K562 (cell line): ENCODE data around the gene CFAP73. TPM values are rescaled to one million over a fixed set of nuclear protein-coding genes. Genes with fewer than 3 reads are reported as not detected.

ENCODE experiments used
- ATAC-seq: fragments of 200-7000 bp; cut with Tn5 transposase; 3 replicates; pipeline ENCODE4 v1.9.1; 2020; ENCODE audit warnings: moderate library complexity
- BruUV-seq: library from RNA; stranded (reverse); fragments of 400-500 nt; replicated peaks from 2 replicates; lab custom pipeline; 2021; lab: Mats Ljungman, UMichigan
- CTCF ChIA-PET: fragments of 300-600 bp; formaldehyde crosslinking; extraction: SDS; loops from one replicate; lab custom pipeline; 2021; ENCODE audit warnings: low intra/inter-chr PET ratio; lab: Yijun Ruan, JAX
- POLR2A ChIA-PET: fragments of 300-600, 350-650 bp; sonication (Branson Sonifier 250); formaldehyde crosslinking; extraction: SDS; loops from one replicate; lab custom pipeline; 2021; ENCODE audit warnings: antibody characterized with exemption, inconsistent platforms; lab: Yijun Ruan, JAX
- DNase-seq, 4 experiments: peaks; one replicate each; pipeline versions ENCODE4 v3.0.0 to v3.0.0-alpha.2; 2011 to 2018; ENCODE audit warnings: low spot score in 3 of 4, mixed read lengths in 3 of 4; ENCODE audit errors: extremely low read depth in 1 of 4
- FAIRE-seq: peaks from 2 replicates; lab custom pipeline; 2011; peaks lifted over from hg19 to GRCh38; lab: Jason Lieb, UNC
- H2AFZ ChIP-seq: 2 replicates; pipeline ENCODE4 v1.6.0; 2011; ENCODE audit warnings: low read depth, low read length, control low read depth, inconsistent platforms
- H3K27ac ChIP-seq: fragments of 200-600 bp; 3 replicates; pipeline ENCODE4 v1.8.0; 2011; ENCODE audit warnings: low read depth, mild to moderate bottlenecking, control low read depth, inconsistent platforms, low read length, moderate library complexity, mixed read lengths; ENCODE audit errors: extremely low read depth
- H3K27me3 ChIP-seq, 2 experiments: fragments of 300-600 bp in 1 of 2; 2 replicates in 1 of 2; 3 replicates in 1 of 2; pipeline versions ENCODE4 v1.6.0 to v1.8.0; 2011; ENCODE audit warnings: inconsistent platforms in 2 of 2, low read length in 2 of 2, mild to moderate bottlenecking in 1 of 2, mixed read lengths in 1 of 2, moderate library complexity in 1 of 2; ENCODE audit not compliant: control insufficient read depth in 2 of 2, insufficient read depth in 2 of 2
- H3K36me3 ChIP-seq: fragments of 300-600 bp; 3 replicates; pipeline ENCODE4 v1.8.0; 2011; ENCODE audit warnings: mild to moderate bottlenecking, low read length, inconsistent platforms; ENCODE audit not compliant: control insufficient read depth, insufficient read depth
- H3K4me1 ChIP-seq, 2 experiments: fragments of 200-600 bp in 1 of 2; replicated peaks in 1 of 2; 2 replicates in 1 of 2; 3 replicates in 1 of 2; pipeline versions ENCODE4 v1.5.1 to v1.8.0; 2011; ENCODE audit warnings: inconsistent platforms in 2 of 2, low read length in 2 of 2, mild to moderate bottlenecking in 1 of 2, mixed read lengths in 1 of 2, moderate library complexity in 1 of 2; ENCODE audit not compliant: control insufficient read depth in 2 of 2, insufficient read depth in 2 of 2
- H3K4me2 ChIP-seq: 2 replicates; pipeline ENCODE4 v1.6.1; 2011; ENCODE audit warnings: low read length, control low read depth, inconsistent platforms, mixed read lengths; ENCODE audit not compliant: insufficient read depth
- H3K4me3 ChIP-seq: fragments of 200-600 bp; sonication (generic), shearing (Covaris generic); 2 replicates; pipeline ENCODE4 v1.5.1; 2016; ENCODE audit warnings: control low read depth, inconsistent platforms
- H3K79me2 ChIP-seq: fragments of 200-600 bp; 3 replicates; pipeline ENCODE4 v1.8.0; 2011; ENCODE audit warnings: low read length, inconsistent platforms; ENCODE audit not compliant: control insufficient read depth, insufficient read depth
- H3K9ac ChIP-seq, 2 experiments: 2 replicates each; pipeline versions ENCODE4 v1.6.0 to v1.6.1; 2011; ENCODE audit warnings: low read depth in 2 of 2, low read length in 2 of 2, control low read depth in 1 of 2, inconsistent platforms in 1 of 2, mild to moderate bottlenecking in 1 of 2, mixed read lengths in 1 of 2; ENCODE audit not compliant: insufficient read depth in 1 of 2
- H3K9me1 ChIP-seq: one replicate; pipeline ENCODE4 v1.6.0; 2011; ENCODE audit warnings: inconsistent platforms, mild to moderate bottlenecking, low read length, moderate library complexity; ENCODE audit not compliant: control insufficient read depth, insufficient read depth
- H3K9me3 ChIP-seq: replicated peaks from 2 replicates; pipeline ENCODE4 v1.5.1; 2011; ENCODE audit warnings: low read depth, low read length, inconsistent platforms; ENCODE audit not compliant: control insufficient read depth, insufficient read depth
- H4K20me1 ChIP-seq: replicated peaks from 2 replicates; pipeline ENCODE4 v1.6.1; 2011; ENCODE audit warnings: low read length, inconsistent platforms, mixed read lengths; ENCODE audit not compliant: control insufficient read depth, insufficient read depth
- ARID4B ChIP-seq: sonication (generic); formaldehyde crosslinking; IDR thresholded peaks from 2 replicates; pipeline ENCODE4 v1.8.0; 2022; ENCODE audit warnings: mild to moderate bottlenecking, missing genetic modification reagents
- CBFA2T2 ChIP-seq: fragments of 450-650 bp; conservative IDR thresholded peaks from 2 replicates; pipeline ENCODE4 v1.6.1; 2017; ENCODE audit warnings: mild to moderate bottlenecking
- ELF2 ChIP-seq: fragments of 250-450 bp; sonication (Bioruptor Pico); IDR thresholded peaks from 2 replicates; pipeline ENCODE4 v1.5.0; 2021; ENCODE audit warnings: mild to moderate bottlenecking
- NR0B1 ChIP-seq: fragments of 450-650 bp; IDR thresholded peaks from one replicate; pipeline ENCODE4 v1.6.1; 2018; ENCODE audit warnings: mild to moderate bottlenecking, moderate library complexity; ENCODE audit not compliant: partially characterized antibody
- NR1H2 ChIP-seq: sonication (generic); formaldehyde crosslinking; IDR thresholded peaks from 2 replicates; pipeline ENCODE4 v1.4.0; 2020; ENCODE audit warnings: mild to moderate bottlenecking, missing genetic modification reagents
- PHB ChIP-seq: fragments of 250-450 bp; sonication (Bioruptor Pico); IDR thresholded peaks from 2 replicates; pipeline ENCODE4 v1.5.0; 2021
- PHF8 ChIP-seq: fragments of 200-600 bp; sonication (generic); IDR thresholded peaks from 2 replicates; pipeline ENCODE4 v1.6.1; 2012; ENCODE audit warnings: mixed run types, mild to moderate bottlenecking, inconsistent platforms, low read length, moderate library complexity, borderline replicate concordance
- SREBF1 ChIP-seq: fragments of 150-350 bp; IDR thresholded peaks from 2 replicates; pipeline ENCODE4 v1.6.1; 2014; ENCODE audit warnings: antibody characterized with exemption, low read depth, low read length, borderline replicate concordance
- ZBTB26 ChIP-seq: fragments of 450-650 bp; formaldehyde crosslinking; IDR thresholded peaks from 2 replicates; pipeline ENCODE4 v1.4.0; 2022; ENCODE audit warnings: missing genetic modification characterization
- ZMIZ1 ChIP-seq, 2 experiments: fragments of 150-350 bp in 1 of 2; IDR thresholded peaks; 2 replicates each; pipeline ENCODE4 v1.6.1; 2012 to 2016; ENCODE audit warnings: low read depth in 2 of 2, low read length in 2 of 2, mild to moderate bottlenecking in 1 of 2, moderate library complexity in 1 of 2
- WGBS: fragments of 100-300 bp; shearing (Covaris generic); methylation state at CpG from one replicate; pipeline ENCODE4 v1.1.6; 2016; ENCODE audit warnings: low coverage, mixed read lengths; ENCODE audit not compliant: insufficient coverage; ENCODE audit errors: missing lambda C conversion rate; 5-methylcytosine and 5-hydroxymethylcytosine counted together
- in situ Hi-C: fragments of 300-500 bp; cut with MboI; formaldehyde crosslinking; loops from 4 replicates; pipeline ENCODE4 v1.15.0; 2018; ENCODE audit warnings: inconsistent platforms, mixed read lengths
- intact Hi-C: fragments of 100-400 bp; cut with micrococcal nuclease; formaldehyde crosslinking; loops from 2 replicates; pipeline ENCODE4 v1.14.2; 2022
- polyA plus RNA-seq, 8 experiments: library from polyadenylated mRNA; depleted of rRNA in 4 of 8; stranded (reverse) in 5 of 8; unstranded in 3 of 8; fragments of >200 nt; fragmentation: Nextera tagmentation in 2 of 8; fragmentation: Illumina TruSeq in 1 of 8; extraction: Ambion mirVana in 2 of 8; extraction: Trizol in 1 of 8; gene quantifications; 2 replicates each; pipeline versions ENCODE4 v1.2.1 to v1.2.3, GENCODE V29; 2011 to 2014; ENCODE audit warnings: inconsistent platforms in 1 of 8, missing spikeins in 1 of 8
- total RNA-seq, 7 experiments: library from RNA; depleted of rRNA in 6 of 7; stranded (reverse); fragments of >200 nt in 6 of 7; fragmentation: Illumina TruSeq in 2 of 7; extraction: Trizol in 2 of 7; gene quantifications; 2 replicates each; pipeline versions ENCODE4 v1.2.1 to v1.2.3, GENCODE V29; 2011 to 2021; ENCODE audit warnings: low replicate concordance in 1 of 7

Gene CFAP73
- total and polyA plus RNA-seq, 9 of the 15 experiments (the other 6 are each of a cell fraction or from before 2014, with no cell fraction given): not detected

GRCh38 chr12:113189361-113189760, 39.8 kb downstream of the CFAP73 start:
- peaks cover 37% of the 10 kb centered on the region for H3K79me2 ChIP-seq
- H3K27ac ChIP-seq: no peak overlapping the region
- intact Hi-C loops: no loop called here
- TF ChIP-seq ZMIZ1 (IDR thresholded peaks at IDR 0.05; ENCODE audit: low read depth in 2 of 2, low read length in 2 of 2) (no peak), PHB (no peak), ZBTB26 (CRISPR knock-in tag) (no peak), SREBF1 (no peak), ELF2 (CRISPR knock-in tag) (no peak), PHF8 (no peak), CBFA2T2 (no peak), ARID4B (CRISPR knock-in tag) (no peak), NR0B1 (no peak), NR1H2 (no peak)

More at GRCh38 chr12:113189361-113189760, 39.8 kb downstream of the CFAP73 start:
- BruUV-seq: no TSS peak
- 84% methylated on average over 2 of the region's 2 CpGs for WGBS
- no peak overlapping the region for H3K4me2 ChIP-seq
- H3K9ac ChIP-seq: no peak overlapping the region
- no peaks in the 10 kb centered on the region for H4K20me1 ChIP-seq
- FAIRE-seq (no peak), ATAC-seq (no peak), DNase-seq (no peak)
- peaks cover 26 to 43% of the 10 kb centered on the region in 2 experiments for H3K4me1 ChIP-seq
- H3K36me3 ChIP-seq: peaks cover 50% of the 10 kb centered on the region
- no peaks in the 10 kb centered on the region for H3K9me3 ChIP-seq
- CTCF ChIA-PET: no interaction called here
- H3K9me1 ChIP-seq: no peaks in the 10 kb centered on the region
- H3K27me3 ChIP-seq: no peaks in the 10 kb centered on the region
- POLR2A ChIA-PET: interaction anchor here (0.7 kb wide), 1 partner anchor 39 kb away, joined by 3 read pairs; no protein-coding TSS in a partner anchor
- H2AFZ ChIP-seq: no peak overlapping the region
- in situ Hi-C loops: loop anchor here (25.0 kb wide), 1 partner anchor 223 kb away; the partner anchor contains the start of genes SDS and SDSL
- no peak overlapping the region for H3K4me3 ChIP-seq
